GM18870 (cell line): ENCODE measurements around the gene VTCN1.
A peak's percentile ranks its signal among the peaks of the same experiment; 100 is the strongest.
"Not testable (repeated sequence)": the region's sequence is repeated elsewhere in the genome, so short reads cannot be mapped to it uniquely, and the experiment has no call there.

ENCODE experiments used
- ATAC-seq: cut with Tn5 transposase; IDR thresholded peaks from one replicate; pipeline ENCODE4 v1.9.1; 2021; ENCODE audit warnings: moderate library complexity; ENCODE audit not compliant: unreplicated experiment

Gene VTCN1

DNA sequence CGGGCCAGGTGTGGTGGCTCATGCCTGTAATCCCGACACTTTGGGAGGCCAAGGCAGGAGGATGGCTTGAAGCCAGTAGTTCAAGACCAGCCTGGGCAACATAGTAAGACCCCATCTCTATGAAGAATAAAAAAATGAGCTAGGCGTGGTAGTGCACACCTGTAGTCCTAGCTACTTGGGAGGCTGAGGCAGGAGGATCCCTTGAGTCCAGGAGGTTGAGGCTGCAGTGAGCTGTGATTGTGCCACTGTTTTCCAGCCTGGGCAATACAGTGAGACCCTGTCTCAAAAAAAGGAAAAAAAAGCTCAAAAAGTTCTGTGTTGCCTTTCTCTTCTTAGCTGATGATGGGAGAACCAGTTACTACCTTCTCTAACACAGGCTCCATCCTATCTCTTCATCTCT is 108.9 kb downstream of the VTCN1 start:
- ATAC-seq = not testable (repeated sequence)

GRCh38 chr1:117101334-117101733 is 109.4 kb downstream of the VTCN1 start:
- no peak for ATAC-seq

DNA sequence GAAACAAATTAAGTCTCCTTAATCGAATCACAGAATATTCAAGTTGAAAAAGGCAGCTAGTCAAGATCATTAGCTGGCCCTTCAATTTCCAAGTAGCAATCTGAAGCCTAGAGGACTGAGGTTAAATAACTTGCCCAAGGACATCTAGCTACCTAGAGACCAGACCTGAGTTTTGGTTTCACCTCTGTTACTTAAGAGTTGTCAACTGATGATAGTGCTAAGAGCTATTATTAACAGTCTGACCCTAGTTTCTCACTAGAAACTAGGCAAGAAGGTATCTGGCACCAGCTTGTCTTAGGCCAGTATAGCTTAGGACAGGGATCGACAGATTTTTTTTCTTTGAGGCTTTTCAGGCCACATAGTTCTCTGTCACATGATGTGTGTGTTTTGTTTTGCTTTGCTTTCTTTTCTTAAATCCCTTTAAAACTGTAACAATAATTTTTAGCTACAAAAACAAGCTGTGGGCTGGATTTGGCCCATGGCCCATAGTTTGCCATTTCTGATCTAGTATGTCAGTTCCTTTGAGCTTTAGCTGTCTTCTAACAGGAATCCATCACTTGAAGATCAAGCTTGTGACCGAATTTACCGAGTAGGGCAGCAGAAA is 112.3 kb downstream of the VTCN1 start:
- ATAC-seq = no peak

DNA sequence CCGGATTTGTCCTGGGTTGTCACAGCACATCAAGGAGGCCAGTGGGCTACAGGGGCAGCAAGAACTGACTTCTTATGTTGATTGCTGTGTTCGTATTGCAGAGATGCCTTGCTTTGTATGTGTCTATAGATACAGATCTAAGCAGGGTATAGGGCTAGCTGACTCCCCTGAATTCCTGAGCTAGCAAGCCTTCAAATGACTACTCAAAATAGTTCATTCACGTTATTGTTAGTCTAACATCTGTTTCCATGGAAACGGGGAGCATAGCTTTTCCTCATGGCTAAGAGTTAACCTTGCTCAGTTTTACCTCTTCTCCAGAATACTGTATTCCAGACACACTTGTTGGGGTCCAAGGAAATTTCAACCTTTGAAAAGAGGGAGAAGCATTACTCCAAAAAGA is 113.3 kb downstream of the VTCN1 start:
- no peak for ATAC-seq

DNA sequence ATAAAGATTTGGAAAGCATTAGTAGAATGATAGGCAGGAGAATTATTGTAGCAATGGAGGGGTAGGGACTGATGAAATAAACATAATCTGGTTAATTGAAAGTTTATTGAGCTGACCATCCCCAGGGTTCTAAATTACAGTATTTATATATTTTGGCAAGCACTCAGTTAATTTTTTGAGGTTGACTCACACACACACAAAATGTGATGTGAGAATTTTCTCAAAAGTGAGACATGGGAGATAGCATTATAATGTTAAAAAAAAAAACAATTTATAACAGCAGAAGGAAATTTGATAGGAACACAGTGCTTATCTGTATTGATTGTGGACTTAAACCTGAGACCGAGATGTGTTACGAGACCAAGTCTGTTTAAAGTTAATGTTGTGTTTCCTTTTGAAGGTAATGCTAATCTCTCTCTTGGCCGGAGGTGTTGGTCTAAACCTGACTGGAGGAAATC is 113.7 kb downstream of the VTCN1 start:
- no peak for ATAC-seq

- ATAC-seq = no peak
Measured at GRCh38 chr1:117094841-117095604, 115.7 kb downstream of the VTCN1 start.

DNA sequence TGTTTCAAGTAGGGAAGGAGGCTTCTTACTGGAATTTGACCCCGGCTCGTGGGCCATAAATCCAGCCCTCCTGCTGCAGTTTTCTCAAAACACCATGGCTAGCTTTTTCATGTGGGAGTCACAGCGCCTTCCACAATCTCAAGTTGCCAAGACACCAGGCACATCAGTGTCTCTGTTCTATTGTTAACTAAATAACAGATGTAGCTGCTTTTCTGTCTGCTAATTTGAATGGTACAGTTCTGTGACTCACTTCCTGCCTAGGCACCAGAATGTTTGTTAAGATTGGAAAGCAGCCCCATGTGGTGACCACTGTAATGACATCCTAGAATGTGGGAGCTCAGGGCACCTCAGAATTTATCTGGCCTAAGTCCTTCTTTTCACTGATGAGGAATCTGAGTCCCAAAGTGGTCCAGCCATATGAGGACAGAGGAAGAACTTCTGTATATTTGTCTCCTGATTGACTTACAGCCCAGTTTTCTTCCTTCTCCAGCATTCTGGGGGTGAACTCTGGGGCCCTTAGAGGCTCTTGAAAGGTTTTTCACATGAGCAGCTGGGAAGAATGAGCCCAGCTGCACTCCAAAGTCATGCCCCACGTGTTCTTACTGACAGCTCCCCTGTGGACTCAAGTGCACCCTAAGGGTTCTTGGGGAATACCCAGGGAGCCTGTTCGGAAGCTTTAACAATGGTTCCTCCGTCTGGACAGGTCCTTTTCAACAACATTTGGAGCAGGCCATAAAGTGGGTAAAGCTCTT is 116.7 kb downstream of the VTCN1 start:
- ATAC-seq = peak; percentile 53
